Hematopoietic multipotent progenitor cell treated with erythropoietin and hydrocortisone succinate and interleukin-3 and kit ligand, for 8 days (in vitro differentiated cells): ENCODE results near the gene DDX1.

Experiments used
- DNase-seq: peaks from one replicate; pipeline ENCODE4 v3.0.0-alpha.2; 2015

Gene DDX1

DNA sequence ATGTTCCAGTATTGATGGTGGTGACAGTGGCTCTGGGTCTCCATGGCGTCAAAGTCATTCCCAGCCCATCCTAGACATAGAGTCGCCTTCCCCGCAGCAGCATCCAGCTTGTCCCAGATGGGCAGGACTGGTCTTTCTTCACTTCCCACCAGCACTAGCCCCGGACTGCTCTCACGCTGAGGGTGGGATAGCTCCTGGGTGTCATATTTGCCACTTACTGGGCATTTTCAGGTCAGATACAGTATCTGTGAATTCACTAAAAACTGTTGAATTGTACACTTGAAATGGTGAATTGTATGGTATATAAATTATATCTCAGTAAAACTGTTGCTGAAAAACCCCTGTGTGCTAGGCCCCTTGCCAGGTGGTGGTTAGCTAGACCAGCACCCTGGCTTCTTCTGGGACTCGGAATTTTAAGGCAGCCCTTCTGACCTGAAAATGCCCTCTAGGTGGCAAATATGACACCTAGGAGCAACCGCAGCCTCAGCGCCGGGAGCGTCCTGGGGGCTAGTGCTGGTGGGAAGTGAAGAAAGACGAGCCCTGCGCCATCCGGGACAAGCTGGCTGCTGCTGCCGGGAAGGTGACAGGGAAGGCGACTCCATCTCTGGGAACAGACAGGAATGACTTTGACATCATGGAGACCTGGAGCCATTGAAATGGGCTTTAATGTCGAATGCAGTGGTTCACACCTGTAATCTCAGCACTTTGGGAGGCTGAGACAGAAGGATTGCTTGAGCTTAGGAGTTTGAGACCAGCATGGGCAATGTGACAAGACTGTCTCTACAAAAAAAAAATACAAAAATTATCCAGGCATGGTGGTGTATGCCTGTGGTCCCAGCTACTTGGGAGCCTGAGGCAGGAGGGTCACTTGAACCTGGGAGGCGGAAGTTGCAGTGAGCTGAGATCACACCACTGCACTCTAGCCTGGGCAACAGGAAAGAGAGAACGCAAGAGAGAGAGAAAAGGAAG, 56.2 kb downstream of the DDX1 start:
- DNase-seq = no peak

DNA sequence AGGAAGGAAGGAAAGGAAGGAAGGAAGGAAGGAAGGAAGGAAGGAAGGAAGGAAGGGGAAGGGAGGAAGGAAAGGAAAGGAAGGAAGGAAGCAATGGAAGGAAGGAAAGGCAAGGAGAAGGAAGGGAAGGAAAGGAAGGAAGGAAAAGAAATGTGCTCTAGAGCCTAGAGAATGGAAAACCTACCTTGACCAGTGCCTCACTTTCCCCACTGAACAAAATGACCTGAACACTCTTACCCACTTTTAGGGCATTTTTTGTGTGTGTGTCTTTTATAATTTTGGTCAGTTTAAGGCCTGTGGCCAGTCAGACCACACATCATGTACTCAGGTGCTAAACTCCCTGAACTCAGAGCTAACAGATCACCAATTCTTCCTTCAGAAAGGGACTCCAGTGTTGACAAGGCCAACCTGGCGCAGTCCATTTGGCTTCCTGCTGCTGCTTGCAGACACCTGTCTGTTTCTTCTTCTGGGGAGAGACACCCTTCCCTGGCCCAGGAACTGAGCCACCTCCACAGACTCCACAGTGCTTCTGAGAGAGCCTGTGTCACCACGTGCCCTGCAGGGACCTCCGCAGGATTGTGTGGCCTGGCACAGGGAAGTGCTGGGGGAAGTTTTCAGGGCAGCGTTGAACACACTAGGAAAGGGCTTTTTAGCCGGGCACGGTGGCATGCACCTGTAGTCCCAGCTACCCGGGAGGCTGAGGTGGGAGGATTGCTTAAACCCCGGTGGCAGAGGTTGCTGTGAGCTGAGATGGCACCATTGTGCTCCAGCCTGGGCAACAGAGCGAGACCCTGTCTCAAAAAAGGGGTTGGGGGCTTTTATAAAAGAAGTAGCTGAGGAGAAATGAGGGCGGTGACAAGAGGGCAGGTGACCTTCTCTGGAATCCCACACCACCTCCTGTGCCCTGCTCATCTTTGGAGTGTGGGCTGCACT, 57.2 kb downstream of the DDX1 start:
- no peak for DNase-seq

DNA sequence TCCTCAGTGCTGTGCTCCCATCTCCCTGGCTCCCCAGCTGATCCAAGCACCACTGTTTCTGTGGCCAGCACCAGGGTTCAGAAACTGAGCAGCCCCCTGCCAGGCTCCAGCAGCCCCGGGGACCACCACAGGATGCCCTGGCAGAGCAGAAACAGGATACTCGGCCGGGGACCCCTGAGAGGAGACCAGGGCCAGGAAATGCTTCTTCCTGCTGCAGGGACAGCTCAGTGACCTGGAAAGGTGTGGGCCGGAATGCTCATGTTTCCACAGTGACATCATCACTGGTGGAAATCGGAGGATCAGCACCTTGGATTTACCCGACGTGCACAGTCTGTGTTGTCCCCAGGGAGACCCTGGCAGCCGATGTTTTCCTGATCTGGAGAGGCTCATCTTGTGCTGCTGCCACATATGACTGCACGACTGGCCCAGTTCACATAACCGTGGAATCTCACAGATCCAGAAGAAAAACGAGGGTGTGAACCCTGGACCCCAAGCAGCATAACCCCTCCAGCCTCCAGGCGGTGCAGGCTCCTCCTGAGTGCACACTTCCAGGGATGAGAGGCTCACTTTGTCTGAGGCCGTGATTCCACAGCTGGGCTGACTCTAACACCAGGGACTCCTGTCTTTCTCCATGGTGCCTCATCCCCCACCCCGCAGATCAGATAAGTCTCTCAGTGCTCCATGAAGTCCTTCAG, 58.0 kb downstream of the DDX1 start:
- no peak for DNase-seq

DNA sequence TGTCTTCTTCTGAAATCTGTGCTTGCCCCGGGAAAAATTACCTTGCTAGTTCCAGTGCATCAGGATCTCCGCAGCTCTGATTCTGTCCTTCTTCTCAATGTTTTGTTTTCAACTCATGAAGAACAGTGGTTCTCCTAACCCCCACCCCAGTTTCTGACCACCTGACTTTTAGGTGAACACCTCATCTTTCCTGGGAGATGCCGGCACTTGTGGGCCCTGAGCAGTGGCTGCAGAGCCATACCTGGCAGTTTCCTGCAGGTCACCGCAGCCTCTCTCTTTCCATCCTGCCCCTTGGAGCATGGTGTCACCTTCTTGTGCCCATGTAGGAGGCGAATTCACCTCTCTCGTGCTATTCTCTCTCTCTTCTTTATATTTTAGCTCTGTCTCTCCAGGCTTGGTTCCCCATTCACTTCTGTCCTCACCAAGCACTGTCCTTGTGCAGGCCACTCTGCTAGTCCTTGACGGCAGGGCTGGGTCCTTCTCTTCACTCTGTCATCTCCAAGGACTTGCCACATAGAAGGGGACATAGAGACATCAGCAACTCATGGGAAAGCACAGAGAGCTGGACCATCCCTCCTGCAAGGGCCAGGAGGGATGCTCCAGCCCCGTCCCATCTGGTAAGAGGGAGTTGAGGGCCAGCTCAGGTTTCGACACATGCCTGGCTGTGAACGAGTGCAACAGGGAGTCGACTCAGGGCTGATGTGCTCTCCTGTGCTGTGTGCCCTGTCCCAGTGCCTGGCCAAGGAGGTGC, 59.1 kb downstream of the DDX1 start:
- DNase-seq = no peak

DNA sequence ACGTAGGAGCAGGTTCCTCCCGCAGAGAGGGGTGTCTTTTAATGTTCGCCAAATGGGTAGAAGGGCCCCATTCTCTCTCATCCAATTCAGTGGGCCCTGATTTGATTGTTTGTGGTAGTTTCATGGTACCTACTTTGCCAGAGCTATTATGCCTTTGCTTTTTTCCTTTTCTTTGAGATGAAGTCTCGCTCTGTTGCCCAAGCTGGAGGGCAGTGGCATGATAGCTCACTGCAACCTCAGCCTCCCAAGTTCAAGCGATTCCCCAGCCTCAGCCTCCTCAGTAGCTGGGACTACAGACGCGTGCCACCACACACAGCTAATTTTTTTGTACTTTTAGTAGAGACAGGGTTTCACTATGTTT, 59.7 kb downstream of the DDX1 start:
- DNase-seq = no peak

DNA sequence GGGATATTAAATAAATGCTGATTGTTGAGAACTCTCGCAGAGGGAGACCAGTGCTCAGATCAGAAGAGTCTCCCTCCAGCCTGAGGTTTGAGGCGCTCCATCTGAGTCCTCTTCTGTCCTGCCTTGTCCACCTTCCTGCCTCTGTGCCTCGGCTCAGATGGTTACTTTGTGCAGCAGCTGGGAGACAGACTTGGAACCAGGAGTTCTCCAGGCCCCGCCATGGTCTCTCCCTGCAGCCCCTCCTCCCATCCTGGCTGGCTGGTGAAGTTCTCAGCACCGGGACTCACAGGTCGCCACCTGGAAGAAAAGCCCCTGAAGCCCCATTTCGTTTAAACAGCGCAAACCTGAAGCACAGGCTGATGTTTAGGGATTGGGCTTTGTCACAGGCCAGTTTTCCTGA, 60.6 kb downstream of the DDX1 start:
- DNase-seq = no peak

DNA sequence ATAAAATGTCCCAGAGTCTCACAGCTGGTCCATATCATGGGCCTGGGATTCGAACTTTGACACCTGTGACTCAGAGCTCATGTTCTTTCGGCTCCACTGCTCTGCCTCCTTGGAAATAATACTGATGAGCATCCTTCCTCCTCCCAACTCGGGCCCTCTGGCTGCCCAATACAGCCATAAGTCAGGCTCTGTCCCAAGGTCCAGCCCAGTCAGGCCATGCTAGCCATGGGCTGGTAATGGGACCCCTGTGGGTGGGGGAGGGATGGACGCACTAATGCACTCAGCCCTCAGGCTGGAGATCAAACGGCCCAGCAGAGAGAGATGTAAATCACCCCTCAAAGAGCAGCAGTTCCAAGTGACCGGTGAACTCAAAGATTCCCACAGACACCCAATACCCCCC, 61.1 kb downstream of the DDX1 start:
- DNase-seq = no peak

DNA sequence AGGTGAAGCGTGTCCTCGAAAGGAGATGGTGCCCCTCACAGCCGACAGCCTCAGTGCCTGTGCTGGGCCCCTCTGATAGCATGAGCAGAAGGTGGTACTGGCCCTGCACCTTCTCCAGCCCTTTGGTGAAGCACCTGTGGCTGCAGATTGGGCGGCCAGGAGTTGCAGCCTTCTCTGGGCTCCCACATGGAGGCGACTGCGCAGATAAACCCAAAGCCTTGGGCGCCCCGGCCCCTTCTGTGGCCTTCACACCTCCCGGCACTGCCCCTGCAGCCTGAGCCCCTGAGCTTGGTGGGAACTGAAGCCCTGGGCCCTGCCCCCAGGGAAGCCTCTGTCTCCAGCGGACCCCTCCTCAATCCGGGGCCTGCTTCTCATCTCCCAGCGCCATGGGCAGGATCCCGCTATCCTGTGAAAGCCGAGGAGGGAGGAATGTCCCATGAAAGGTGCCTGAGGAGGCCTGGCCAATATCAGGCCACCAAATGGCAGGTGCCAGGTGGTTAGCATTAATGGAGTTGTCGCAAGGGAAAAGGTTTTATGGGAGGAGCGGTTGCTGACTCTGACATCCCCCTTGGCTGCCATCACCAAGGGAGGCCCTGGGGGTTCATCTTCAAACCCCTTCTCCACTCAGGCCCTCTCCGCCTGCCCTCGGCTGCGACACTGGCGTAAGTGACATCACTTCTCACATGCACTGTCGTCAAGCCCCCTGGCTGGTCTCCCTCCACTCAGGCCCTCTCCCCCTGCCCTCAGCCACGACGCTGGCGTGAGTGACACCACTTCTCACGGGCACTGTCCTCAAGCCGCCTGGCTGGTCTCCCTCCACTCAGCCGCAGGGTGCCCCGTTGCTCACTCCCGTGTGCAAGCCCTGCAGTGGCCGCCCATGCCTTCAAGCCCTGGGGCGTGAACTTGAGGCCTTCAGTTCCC, 62.4 kb downstream of the DDX1 start:
- DNase-seq = no peak

DNA sequence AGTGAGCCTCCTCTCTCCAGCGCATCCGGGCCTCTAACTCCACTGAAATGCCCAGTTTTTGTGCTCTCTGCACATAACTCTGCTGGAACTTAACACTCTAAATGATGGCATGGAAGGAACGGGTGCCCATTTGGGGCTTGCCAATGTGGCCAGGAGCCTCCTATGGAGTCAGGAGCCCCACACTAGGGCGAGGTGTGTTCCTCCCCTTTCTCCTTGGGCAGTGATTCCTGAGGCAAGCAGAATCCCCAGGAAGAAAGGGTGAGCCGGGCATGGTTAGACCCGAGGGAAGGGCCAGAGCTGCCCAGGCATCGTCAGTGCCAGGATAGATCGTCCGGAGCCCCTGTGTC, 63.0 kb downstream of the DDX1 start:
- no peak for DNase-seq

DNA sequence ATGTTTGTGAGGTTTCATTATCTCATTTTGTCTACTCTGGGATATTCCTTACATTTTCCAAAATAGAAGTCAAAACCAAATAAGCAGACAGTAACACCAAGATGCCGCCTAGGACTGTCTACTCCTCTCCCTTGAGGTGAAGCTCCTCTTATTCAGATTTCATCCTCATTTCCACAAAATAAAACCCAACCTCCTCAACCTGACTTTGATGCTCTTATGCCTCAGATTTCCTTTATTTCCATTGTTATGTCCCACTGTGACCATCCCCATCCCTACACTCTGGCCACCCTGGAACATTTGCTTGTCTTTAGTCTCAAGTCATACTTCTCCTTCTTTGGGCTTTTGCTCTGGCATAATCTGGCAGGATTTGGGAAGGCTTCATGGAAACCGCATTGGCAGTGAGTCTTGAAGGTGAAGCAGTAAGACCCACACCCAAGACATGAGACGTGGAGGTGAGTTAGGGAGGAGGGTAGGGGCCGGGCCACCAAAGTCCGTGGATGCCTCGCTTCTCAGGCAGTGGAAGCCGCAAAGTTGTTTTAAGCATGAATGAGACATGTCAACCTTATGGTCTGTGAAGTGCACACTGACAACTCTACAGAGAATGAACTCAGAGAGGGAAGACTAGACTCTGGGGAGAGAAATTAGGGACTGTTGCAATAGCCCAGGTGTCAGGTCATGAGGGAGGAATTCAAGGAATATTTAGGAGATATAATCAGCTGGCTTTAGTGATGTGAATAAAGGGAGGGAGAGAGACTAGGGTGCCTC, 63.6 kb downstream of the DDX1 start:
- DNase-seq = no peak

DNA sequence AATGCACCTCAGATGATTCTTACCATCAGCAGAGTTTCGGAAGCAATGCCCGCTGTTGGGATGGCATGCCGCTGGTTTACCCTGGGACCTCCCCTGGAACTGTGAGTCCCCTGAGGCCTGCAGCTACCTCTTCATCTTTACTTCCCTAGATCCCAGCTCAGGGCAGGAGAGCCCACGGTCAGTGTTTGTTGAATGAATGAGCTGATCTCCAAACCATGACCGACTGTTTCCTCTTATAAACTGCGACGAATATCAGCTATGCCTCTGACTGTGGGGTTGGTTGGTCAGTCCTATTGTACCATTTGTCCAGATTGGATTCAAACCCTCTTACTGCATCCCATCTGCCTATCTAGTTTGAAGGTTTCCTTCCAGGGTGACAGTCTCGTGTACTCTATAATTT, 64.4 kb downstream of the DDX1 start:
- no peak for DNase-seq

DNA sequence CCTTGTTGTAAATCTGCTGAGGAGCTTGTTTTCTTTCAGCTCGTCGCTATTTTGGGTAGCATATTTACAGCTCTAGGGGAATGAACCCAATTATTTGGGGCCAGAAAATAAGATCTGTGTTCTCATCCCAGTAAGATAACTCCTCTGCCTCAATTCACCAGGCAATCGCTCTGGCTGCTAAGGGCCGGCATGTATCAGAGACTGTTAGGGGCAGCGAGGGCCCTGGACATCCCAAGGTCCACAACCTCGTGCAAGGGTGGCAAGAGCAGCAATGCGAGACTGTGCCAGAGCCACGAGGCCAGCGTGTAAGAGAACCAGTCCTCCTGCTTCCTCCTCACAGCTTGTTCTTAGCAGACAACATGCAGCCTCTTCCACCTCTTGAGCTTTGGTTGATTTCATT, 66.1 kb downstream of the DDX1 start:
- DNase-seq = no peak

DNA sequence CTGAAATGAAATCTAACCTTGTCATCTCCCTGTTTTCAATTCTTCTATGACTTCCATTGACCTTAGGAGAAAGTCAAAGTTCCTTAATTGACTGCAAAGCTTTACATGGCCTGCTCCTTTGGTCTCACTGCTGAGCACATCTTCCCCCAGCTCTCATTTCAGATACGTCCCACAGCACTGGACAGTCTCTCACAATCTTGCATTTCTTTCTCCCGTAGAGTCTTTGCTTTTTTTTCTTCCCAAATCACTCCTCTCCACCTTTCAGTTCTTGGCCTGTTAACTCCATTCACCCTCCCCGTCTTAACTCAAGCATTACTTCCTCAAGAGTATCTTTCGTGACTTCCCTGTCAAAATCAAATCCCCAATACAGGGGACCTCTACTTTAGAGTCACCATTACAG, 67.2 kb downstream of the DDX1 start:
- no peak for DNase-seq

DNA sequence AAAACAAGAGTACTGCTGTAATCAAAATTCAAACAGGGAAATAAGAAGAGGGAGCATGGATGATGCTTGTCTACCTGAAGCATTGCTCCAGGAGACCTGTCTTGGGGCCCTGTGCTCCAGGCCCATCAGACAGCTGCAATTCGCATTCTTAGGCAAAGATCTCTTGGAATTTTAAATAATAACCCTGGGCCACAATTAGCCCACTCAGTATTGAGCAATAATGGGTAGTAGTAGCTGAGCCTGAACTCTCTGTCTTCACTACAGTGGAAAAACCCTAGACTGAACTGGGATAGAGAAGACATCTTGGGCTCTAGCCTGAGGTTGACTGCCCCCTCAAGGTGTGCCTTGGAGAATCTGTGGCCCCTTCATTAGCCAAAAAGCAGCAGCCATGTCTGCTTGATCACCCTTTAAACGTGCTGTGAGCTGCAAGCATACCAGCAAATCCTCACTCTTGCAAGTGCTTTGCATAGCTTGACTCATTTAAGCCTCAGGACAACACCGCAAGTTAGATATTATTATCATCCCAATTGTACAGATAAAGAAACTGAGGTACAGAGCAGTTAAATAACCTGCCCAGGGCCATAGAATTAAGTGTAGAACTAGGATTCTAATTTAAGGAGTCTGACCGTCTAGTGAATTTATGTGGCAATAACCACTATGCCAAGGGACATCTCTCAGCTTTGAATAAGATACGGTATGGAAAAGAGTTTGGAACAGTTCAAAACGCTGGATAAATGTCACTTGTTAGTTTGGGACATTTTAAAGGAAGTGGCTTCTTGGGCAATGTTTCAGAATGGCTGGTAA, 69.0 kb downstream of the DDX1 start:
- DNase-seq = no peak

DNA sequence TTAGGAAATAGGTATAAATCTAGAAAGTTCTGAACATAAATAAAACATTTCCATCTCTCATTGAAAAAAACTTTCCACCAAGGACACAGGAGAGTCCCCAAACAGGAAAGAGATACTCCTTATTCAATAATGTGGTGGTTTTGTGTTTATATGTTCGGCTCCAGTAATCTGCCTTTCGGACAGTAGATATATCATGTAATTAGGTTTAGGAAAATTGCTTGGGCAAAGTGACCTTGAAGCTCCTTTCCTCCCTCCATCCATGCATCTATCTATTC, 69.6 kb downstream of the DDX1 start:
- DNase-seq = no peak

DNA sequence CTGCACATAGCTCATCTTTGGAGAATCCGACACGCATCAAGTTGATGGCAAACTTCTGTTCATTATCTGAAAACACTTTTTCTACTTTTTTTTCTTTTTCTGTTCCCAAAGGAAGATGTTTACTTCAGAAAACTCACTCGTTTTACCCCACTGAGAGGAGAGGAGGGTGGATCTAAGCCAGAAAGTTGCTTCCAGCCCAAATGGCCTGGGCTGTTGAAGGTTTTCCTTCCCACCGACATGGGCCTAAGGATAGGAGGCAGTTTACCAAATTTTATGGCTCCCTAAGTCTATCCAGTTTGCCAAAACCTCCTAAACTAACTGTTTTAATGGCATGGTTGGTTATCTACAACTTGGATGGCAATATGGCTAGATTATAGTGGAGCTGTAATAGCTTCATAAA, 70.4 kb downstream of the DDX1 start:
- no peak for DNase-seq

DNA sequence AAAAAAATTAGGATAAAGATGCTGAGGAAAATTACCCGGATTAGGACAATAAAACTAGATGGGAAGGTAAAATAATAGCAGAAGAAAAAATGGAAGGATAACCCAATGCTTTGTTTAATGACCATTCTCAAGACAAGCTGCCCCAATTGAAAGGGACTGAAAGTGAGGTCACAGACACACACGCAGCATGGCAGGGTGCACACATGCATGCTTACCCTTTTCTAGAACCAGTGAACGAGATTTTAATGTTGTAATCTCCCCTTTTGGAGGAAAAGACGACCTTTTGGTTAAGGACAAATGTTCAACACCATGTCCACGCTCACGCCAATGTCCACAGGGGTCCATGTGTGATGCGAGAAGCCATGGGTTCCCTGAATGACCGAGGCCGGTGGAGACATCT, 70.9 kb downstream of the DDX1 start:
- no peak for DNase-seq

DNA sequence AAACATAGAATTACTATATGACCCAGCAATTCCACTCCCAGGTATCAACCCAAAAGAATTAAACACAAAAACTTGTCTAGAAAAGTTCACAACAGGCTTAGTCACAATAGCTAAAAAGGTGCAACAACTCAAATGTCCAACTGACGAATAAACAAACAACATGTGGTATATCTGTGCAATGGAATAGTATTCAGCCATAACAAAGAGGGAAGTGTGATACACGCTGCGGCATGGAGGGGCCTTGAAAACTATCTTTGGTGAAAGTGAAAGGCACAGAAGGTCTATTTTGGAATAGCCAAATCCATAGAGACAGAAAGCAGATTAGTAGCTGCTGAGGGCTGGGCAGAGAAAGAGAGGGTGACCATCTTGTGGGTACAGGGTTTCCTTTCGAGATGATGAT, 72.1 kb downstream of the DDX1 start:
- DNase-seq = no peak

DNA sequence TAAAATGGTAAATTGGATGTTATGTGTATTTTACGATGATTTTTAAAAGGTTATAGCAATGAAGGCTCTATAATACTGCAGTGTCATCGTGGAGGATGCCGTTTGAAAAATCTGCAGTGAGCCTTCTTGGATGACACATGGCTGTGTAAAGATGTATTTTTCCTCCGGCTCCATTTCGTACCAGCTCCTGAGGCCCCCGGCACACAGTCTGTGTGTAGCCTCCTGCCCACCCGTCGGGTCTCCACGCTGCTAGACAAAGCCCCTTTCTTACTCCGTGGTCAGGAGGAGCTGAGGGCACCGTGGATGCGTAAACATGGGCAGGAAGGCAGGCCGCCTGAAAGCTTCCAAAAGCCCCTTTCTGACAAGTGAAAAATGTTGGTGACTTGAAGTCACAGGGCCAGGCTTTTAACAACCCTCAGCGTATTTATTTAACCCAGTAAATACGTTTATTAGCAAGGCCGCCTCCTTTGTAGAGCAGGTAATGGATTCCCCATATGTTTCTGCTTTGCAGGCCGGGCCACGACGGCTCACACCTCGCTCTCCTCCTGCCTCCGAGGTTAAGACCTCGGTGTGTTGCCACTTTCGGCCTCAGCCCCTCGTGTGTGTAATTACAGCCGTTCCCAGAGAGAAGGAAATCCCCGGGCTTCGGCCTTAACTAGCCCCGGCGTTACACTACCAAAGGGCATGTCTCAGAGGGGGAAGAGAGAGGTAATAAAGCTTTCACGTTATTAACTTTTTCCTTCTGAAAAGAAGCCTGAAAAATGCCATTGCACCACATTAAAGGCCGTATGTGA, 72.8 kb downstream of the DDX1 start:
- no peak for DNase-seq
